IMR-90 (cell line): ENCODE measurements around the gene PPP1R9A. TPM values are rescaled to one million over a fixed set of nuclear protein-coding genes. Genes with fewer than 3 reads are reported as not detected.

Experiments
- ATAC-seq: fragments of 200-7000 bp; cut with Tn5 transposase; 2 replicates; pipeline ENCODE4 v1.9.1; 2020; ENCODE audit warnings: low read depth, mild to moderate bottlenecking, moderate library complexity
- BruUV-seq: library from RNA; stranded (reverse); fragments of 400-500 nt; replicated peaks from 2 replicates; lab custom pipeline; 2021; lab: Mats Ljungman, UMichigan
- CTCF ChIA-PET: fragments of 300-600 bp; formaldehyde crosslinking; extraction: SDS; loops from one replicate; lab custom pipeline; 2021; ENCODE audit warnings: antibody characterized with exemption; lab: Yijun Ruan, JAX
- POLR2A ChIA-PET: fragments of 300-600 bp; sonication (Branson Sonifier 250); formaldehyde crosslinking; loops from one replicate; lab custom pipeline; 2022; ENCODE audit warnings: antibody characterized with exemption; ENCODE audit not compliant: unreplicated experiment; lab: Charles Lee
- DNase-seq: peaks from one replicate; pipeline ENCODE4 v3.0.0; 2013
- H2AFZ ChIP-seq: replicated peaks from 2 replicates; pipeline ENCODE3; 2013; ENCODE audit warnings: low read length, mild to moderate bottlenecking; ENCODE audit not compliant: poor library complexity
- H2AK5ac ChIP-seq: 2 replicates; pipeline ENCODE4 v1.6.1; 2013; ENCODE audit warnings: low read depth, low read length, inconsistent platforms
- H2AK9ac ChIP-seq: replicated peaks from 2 replicates; pipeline ENCODE3; 2013; ENCODE audit warnings: mild to moderate bottlenecking, low read depth, low read length, moderate library complexity; ENCODE audit not compliant: poor library complexity
- H2BK120ac ChIP-seq: 2 replicates; pipeline ENCODE4 v1.6.1; 2013; ENCODE audit warnings: low read depth, low read length, inconsistent platforms
- H2BK15ac ChIP-seq: 3 replicates; pipeline ENCODE4 v1.6.1; 2013; ENCODE audit warnings: low read depth, low read length, inconsistent platforms
- H2BK20ac ChIP-seq: 2 replicates; pipeline ENCODE4 v1.6.1; 2013; ENCODE audit warnings: low read depth, mild to moderate bottlenecking, inconsistent platforms, low read length, moderate library complexity
- H2BK5ac ChIP-seq: 2 replicates; pipeline ENCODE4 v1.6.1; 2013; ENCODE audit warnings: mild to moderate bottlenecking, low read depth, low read length, inconsistent platforms; ENCODE audit not compliant: poor library complexity, severe bottlenecking
- H3K14ac ChIP-seq: replicated peaks from 2 replicates; pipeline ENCODE4 v1.6.1; 2013; ENCODE audit warnings: low read depth, low read length, inconsistent platforms
- H3K18ac ChIP-seq: 2 replicates; pipeline ENCODE4 v1.6.1; 2013; ENCODE audit warnings: low read depth, low read length, control low read depth
- H3K23ac ChIP-seq: 2 replicates; pipeline ENCODE4 v1.6.1; 2013; ENCODE audit warnings: low read depth, low read length, inconsistent platforms
- H3K27ac ChIP-seq: 2 replicates; pipeline ENCODE4 v1.5.1; 2013; ENCODE audit warnings: mild to moderate bottlenecking, control low read depth, low read length; ENCODE audit not compliant: insufficient read depth
- H3K27me3 ChIP-seq: 2 replicates; pipeline ENCODE4 v1.6.1; 2013; ENCODE audit warnings: low read length; ENCODE audit not compliant: control insufficient read depth, insufficient read depth
- H3K36me3 ChIP-seq: 2 replicates; pipeline ENCODE4 v1.6.1; 2013; ENCODE audit warnings: low read length, mixed read lengths; ENCODE audit not compliant: control insufficient read depth, insufficient read depth
- H3K4ac ChIP-seq: 2 replicates; pipeline ENCODE4 v1.6.1; 2013; ENCODE audit warnings: low read depth, low read length, inconsistent platforms
- H3K4me1 ChIP-seq: 2 replicates; pipeline ENCODE4 v1.6.1; 2013; ENCODE audit warnings: low read length, mixed read lengths; ENCODE audit not compliant: control insufficient read depth, insufficient read depth
- H3K4me2 ChIP-seq: 2 replicates; pipeline ENCODE4 v1.6.1; 2013; ENCODE audit warnings: low read depth, mild to moderate bottlenecking, control low read depth, low read length, moderate library complexity
- H3K4me3 ChIP-seq: 2 replicates; pipeline ENCODE4 v1.5.1; 2013; ENCODE audit warnings: low read depth, mild to moderate bottlenecking, control low read depth, low read length, moderate library complexity; ENCODE audit not compliant: insufficient read depth
- H3K56ac ChIP-seq: 2 replicates; pipeline ENCODE4 v1.6.1; 2013; ENCODE audit warnings: low read length, inconsistent platforms; ENCODE audit not compliant: insufficient read depth; ENCODE audit errors: extremely low read depth
- H3K79me1 ChIP-seq, 2 experiments: 2 replicates each; pipeline ENCODE4 v1.6.1; 2013; ENCODE audit warnings: low read length in 2 of 2, inconsistent platforms in 1 of 2, low read depth in 1 of 2
- H3K9ac ChIP-seq: 2 replicates; pipeline ENCODE4 v1.6.1; 2013; ENCODE audit warnings: low read depth, low read length, control low read depth
- H3K9me1 ChIP-seq: 2 replicates; pipeline ENCODE4 v1.6.1; 2013; ENCODE audit warnings: low read length, inconsistent platforms; ENCODE audit not compliant: insufficient read depth
- H3K9me3 ChIP-seq: 2 replicates; pipeline ENCODE4 v1.6.1; 2013; ENCODE audit warnings: low read length; ENCODE audit not compliant: control insufficient read depth, insufficient read depth
- H4K20me1 ChIP-seq: 2 replicates; pipeline ENCODE4 v1.6.1; 2013; ENCODE audit warnings: low read length, inconsistent platforms; ENCODE audit not compliant: insufficient read depth
- H4K5ac ChIP-seq: 2 replicates; pipeline ENCODE4 v1.6.1; 2013; ENCODE audit warnings: mild to moderate bottlenecking, low read depth, low read length, control low read depth
- H4K8ac ChIP-seq, 2 experiments: 2 replicates each; pipeline ENCODE4 v1.6.1; 2013; ENCODE audit warnings: low read depth in 2 of 2, low read length in 2 of 2, control low read depth in 1 of 2, inconsistent platforms in 1 of 2
- H4K91ac ChIP-seq: 2 replicates; pipeline ENCODE4 v1.6.1; 2013; ENCODE audit warnings: low read depth, low read length, inconsistent platforms; ENCODE audit not compliant: insufficient read depth
- BHLHE40 ChIP-seq: fragments of 150-350 bp; IDR thresholded peaks from 2 replicates; pipeline ENCODE4 v1.6.1; 2016; ENCODE audit warnings: mild to moderate bottlenecking, low read depth, low read length
- CEBPB ChIP-seq: IDR thresholded peaks from 2 replicates; pipeline ENCODE4 v1.6.1; 2012; ENCODE audit warnings: low read depth, low read length, improper control_type of control experiment
- CHD1 ChIP-seq: IDR thresholded peaks from 2 replicates; pipeline ENCODE4 v1.6.1; 2012; ENCODE audit warnings: low read depth, low read length, improper control_type of control experiment
- FOS ChIP-seq: fragments of 150-350 bp; IDR thresholded peaks from 2 replicates; pipeline ENCODE4 v1.6.1; 2016; ENCODE audit warnings: low read depth, low read length
- MAFK ChIP-seq: IDR thresholded peaks from 2 replicates; pipeline ENCODE4 v1.6.1; 2012; ENCODE audit warnings: low read depth, low read length, improper control_type of control experiment
- MAZ ChIP-seq: IDR thresholded peaks from 2 replicates; pipeline ENCODE4 v1.6.1; 2012; ENCODE audit warnings: low read depth, mild to moderate bottlenecking, low read length, improper control_type of control experiment, moderate library complexity, borderline replicate concordance
- WGBS, 2 experiments: methylation state at CpG; one replicate each; pipeline versions ENCODE4 v1.1.5 to v1.1.7; 2013; ENCODE audit warnings: missing lambda C conversion rate in 2 of 2; ENCODE audit not compliant: insufficient read length in 1 of 2; ENCODE audit errors: extremely low coverage in 2 of 2; 5-methylcytosine and 5-hydroxymethylcytosine counted together
- dilution Hi-C: fragments of 300-500 bp; cut with HindIII; formaldehyde crosslinking; loops from one replicate; pipeline ENCODE4 v1.14.3; 2018; ENCODE audit warnings: low sequenced_read_pairs; ENCODE audit not compliant: unreplicated experiment
- in situ Hi-C: fragments of 300-500 bp; cut with MboI; formaldehyde crosslinking; loops from 3 replicates; pipeline ENCODE4 v1.14.3; 2019; ENCODE audit warnings: low sequenced_read_pairs, inconsistent platforms, mixed read lengths
- intact Hi-C: fragments of 100-400 bp; cut with micrococcal nuclease; formaldehyde crosslinking; loops from 2 replicates; pipeline ENCODE4 v1.10.0; 2022
- polyA plus RNA-seq, 3 experiments: library from polyadenylated mRNA; depleted of rRNA; stranded (reverse); fragments of >200 nt; gene quantifications; 2 replicates each; pipeline ENCODE4 v1.2.3, GENCODE V29; 2012; ENCODE audit warnings: low replicate concordance in 1 of 3
- total RNA-seq: library from RNA; depleted of rRNA; stranded (reverse); fragments of >200 nt; gene quantifications from 2 replicates; pipeline ENCODE4 v1.2.3, GENCODE V29; 2012

The PPP1R9A gene
- total and polyA plus RNA-seq, 2 of the 4 experiments (the other 2 are of a cell fraction) = not detected

GRCh38 chr7:94901981-94902380 is 5.4 kb upstream of the PPP1R9A start:
- intact Hi-C loops = no loop called here
- Histone ChIP-seq H3K9ac (no peak overlapping the region), H2BK15ac (no peak overlapping the region), H3K79me1 (no peaks in the 10 kb centered on the region), H4K5ac (no peak overlapping the region), H3K9me3 (no peaks in the 10 kb centered on the region), H2BK5ac (no peak overlapping the region), H3K56ac (no peak overlapping the region), H3K4ac (no peak overlapping the region), H2BK20ac (no peak overlapping the region), H2BK120ac (no peak overlapping the region), H4K8ac (no peak overlapping the region), H3K9me1 (no peaks in the 10 kb centered on the region), H3K27ac (no peak overlapping the region), H4K20me1 (no peaks in the 10 kb centered on the region), H3K27me3 (peaks cover 2% of the 10 kb centered on the region; the same call in 1 of the 2 replicates), H3K4me1 (no peaks in the 10 kb centered on the region), H3K18ac (no peak overlapping the region), H3K36me3 (no peaks in the 10 kb centered on the region), H3K14ac (no peak overlapping the region), H2AK5ac (no peak overlapping the region), H3K4me3 (no peak overlapping the region), H2AFZ (no peak overlapping the region), H4K91ac (no peak overlapping the region), H2AK9ac (no peak overlapping the region), H3K4me2 (no peak overlapping the region), H3K23ac (no peak overlapping the region)
- TF ChIP-seq BHLHE40 = no peak
- TF ChIP-seq CEBPB = no peak
- no peak for TF ChIP-seq MAZ
- TF ChIP-seq CHD1 = no peak
- TF ChIP-seq FOS = no peak
- no peak for TF ChIP-seq MAFK
- in situ Hi-C loops = no loop called here
- dilution Hi-C loops = no loop called here
- ChIA-PET POLR2A (no interaction called here), CTCF (no interaction called here)
- DNase-seq (no peak), ATAC-seq (no peak)
- BruUV-seq = no TSS peak
- no CpG with 5 or more reads among the region's 3 CpGs for WGBS, 2 experiments
